Right lung (tissue), 5 donors: Measurements from ENCODE around the gene CHN1. TPM values are rescaled to one million over a fixed set of nuclear protein-coding genes. Genes with fewer than 3 reads are reported as not detected.

Experiments
- DNase-seq, 2 donors: peaks; one replicate each; pipeline ENCODE4 v3.0.0-alpha.2; 2013
- polyA plus RNA-seq, 5 donors: library from polyadenylated mRNA; unstranded; fragments of 120-200 nt; gene quantifications; one replicate each; pipeline versions ENCODE4 v1.2.1 to v1.2.3, GENCODE V29; 2013; ENCODE audit warnings: inconsistent platforms in 1 of 5, low replicate concordance in 1 of 5; ENCODE audit not compliant: insufficient read length in 5 of 5, insufficient read depth in 1 of 5

The CHN1 gene
- polyA plus RNA-seq, 5 donors, result 85.6 to 155 (median 112) TPM

- peak in 1 of 2 donors; percentile 60 for DNase-seq
These were observed 127.4 kb downstream of the CHN1 start for GRCh38 chr2:174877751-174878150.

GRCh38 chr2:174877301-174877700, 127.9 kb downstream of the CHN1 start:
- DNase-seq, result no peak

GRCh38 chr2:174874085-174874484, 131.1 kb downstream of the CHN1 start:
- no peak for DNase-seq

- DNase-seq, result no peak
These were observed 131.7 kb downstream of the CHN1 start for GRCh38 chr2:174873471-174873870.

- DNase-seq, result no peak
These were observed 134.4 kb downstream of the CHN1 start for GRCh38 chr2:174870787-174871186.

GRCh38 chr2:174868878-174869277, 136.3 kb downstream of the CHN1 start:
- no peak for DNase-seq

- DNase-seq, result no peak
These were observed 138.8 kb downstream of the CHN1 start for GRCh38 chr2:174866421-174866820.

- no peak for DNase-seq
These were observed 142.0 kb downstream of the CHN1 start for GRCh38 chr2:174863183-174863582.

GRCh38 chr2:174859563-174860169, 145.5 kb downstream of the CHN1 start:
- no peak for DNase-seq

- no peak for DNase-seq
These were observed 146.4 kb downstream of the CHN1 start for GRCh38 chr2:174858745-174859144.

- no peak for DNase-seq
These were observed 148.7 kb downstream of the CHN1 start for GRCh38 chr2:174856447-174856846.

GRCh38 chr2:174846941-174847938, 157.9 kb downstream of the CHN1 start:
- peak; percentile 74 to 84 for DNase-seq

GRCh38 chr2:174846218-174846617, 159.0 kb downstream of the CHN1 start:
- peak; percentile 69 to 70 for DNase-seq

- DNase-seq, result no peak
These were observed 160.9 kb downstream of the CHN1 start for GRCh38 chr2:174844295-174844708.

- DNase-seq, result no peak
These were observed 162.7 kb downstream of the CHN1 start for GRCh38 chr2:174842496-174842895.

GRCh38 chr2:174841936-174842335, 163.2 kb downstream of the CHN1 start:
- no peak for DNase-seq

GRCh38 chr2:174841350-174841749, 163.8 kb downstream of the CHN1 start:
- no peak for DNase-seq

GRCh38 chr2:174840436-174840835, 164.7 kb downstream of the CHN1 start:
- no peak for DNase-seq

- no peak for DNase-seq
These were observed 165.5 kb downstream of the CHN1 start for GRCh38 chr2:174839662-174840061.

GRCh38 chr2:174836995-174837390, 168.2 kb downstream of the CHN1 start:
- DNase-seq, result no peak

GRCh38 chr2:174836377-174836994, 168.7 kb downstream of the CHN1 start:
- no peak for DNase-seq

GRCh38 chr2:174835797-174836255, 169.4 kb downstream of the CHN1 start:
- DNase-seq, result no peak
